Fibroblast of skin of right biceps (primary cell): ENCODE data around the gene CCR6.

Source experiments
- DNase-seq: peaks from one replicate; pipeline ENCODE4 v3.0.0-alpha.2; 2013

Gene CCR6

GRCh38 chr6:167099707-167100106 lies 23.2 kb upstream of the CCR6 start:
- no peak for DNase-seq

- no peak for DNase-seq
Measured at GRCh38 chr6:167100241-167100674, 22.6 kb upstream of the CCR6 start.

- no peak for DNase-seq
Measured at GRCh38 chr6:167102318-167102717, 20.6 kb upstream of the CCR6 start.

- DNase-seq: no peak
Measured at GRCh38 chr6:167103041-167103891, 19.6 kb upstream of the CCR6 start.

GRCh38 chr6:167104388-167104787 lies 18.5 kb upstream of the CCR6 start:
- no peak for DNase-seq

GRCh38 chr6:167105060-167105459 lies 17.8 kb upstream of the CCR6 start:
- DNase-seq: no peak

GRCh38 chr6:167106406-167106805 lies 16.5 kb upstream of the CCR6 start:
- no peak for DNase-seq

- DNase-seq: no peak
Measured at GRCh38 chr6:167107787-167108186, 15.1 kb upstream of the CCR6 start.

GRCh38 chr6:167108278-167108677 lies 14.6 kb upstream of the CCR6 start:
- DNase-seq: no peak

- DNase-seq: no peak
Measured at GRCh38 chr6:167109651-167110050, 13.2 kb upstream of the CCR6 start.

- no peak for DNase-seq
Measured at GRCh38 chr6:167111597-167111996, 11.3 kb upstream of the CCR6 start.

- no peak for DNase-seq
Measured at GRCh38 chr6:167112421-167112820, 10.5 kb upstream of the CCR6 start.

- DNase-seq: no peak
Measured at GRCh38 chr6:167113047-167113754, 9.7 kb upstream of the CCR6 start.

GRCh38 chr6:167113935-167114910 lies 8.7 kb upstream of the CCR6 start:
- no peak for DNase-seq

GRCh38 chr6:167115054-167115453 lies 7.8 kb upstream of the CCR6 start:
- no peak for DNase-seq

GRCh38 chr6:167116109-167116837 lies 6.6 kb upstream of the CCR6 start:
- no peak for DNase-seq

- DNase-seq: no peak
Measured at GRCh38 chr6:167116838-167117228, 6.1 kb upstream of the CCR6 start.

GRCh38 chr6:167118006-167118405 lies 4.9 kb upstream of the CCR6 start:
- no peak for DNase-seq

GRCh38 chr6:167118839-167119238 lies 4.1 kb upstream of the CCR6 start:
- no peak for DNase-seq

- DNase-seq: no peak
Measured at GRCh38 chr6:167119670-167120582, 3.0 kb upstream of the CCR6 start.

GRCh38 chr6:167120583-167120903 lies 2.4 kb upstream of the CCR6 start:
- no peak for DNase-seq
